Activated naive CD4-positive, alpha-beta T cell treated with Interleukin-2 at 50 U/mL for 16 hours (primary cell): Measurements from ENCODE around the gene RALGAPA2.
"Not testable (repeated sequence)": the region's sequence is repeated elsewhere in the genome, so short reads cannot be mapped to it uniquely, and the experiment has no call there.

Experiments
- DNase-seq: peaks from one replicate; pipeline ENCODE4 v3.0.0-alpha.2; 2020

The RALGAPA2 gene

DNA sequence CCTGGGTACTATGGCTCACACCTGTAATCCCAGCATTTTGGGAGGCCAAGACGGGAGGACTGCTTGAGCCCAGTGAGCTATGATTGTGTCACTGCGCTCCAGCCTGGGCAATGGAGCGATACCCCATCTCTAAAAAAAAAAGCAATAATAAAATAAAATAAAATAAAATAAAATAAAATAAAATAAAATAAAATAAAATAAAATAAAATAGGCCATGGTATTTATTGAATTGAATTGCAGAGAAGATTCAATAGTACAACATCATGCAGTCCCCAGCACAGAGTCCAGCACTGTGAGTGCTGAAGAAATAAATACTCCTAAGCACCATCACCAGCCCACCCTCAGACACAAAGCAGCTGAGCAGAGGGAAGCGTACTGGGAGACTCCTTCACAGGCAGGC lies 144.7 kb downstream of the RALGAPA2 start:
- DNase-seq = no peak

GRCh38 chr20:20566516-20566915 lies 145.9 kb downstream of the RALGAPA2 start:
- DNase-seq = no peak

DNA sequence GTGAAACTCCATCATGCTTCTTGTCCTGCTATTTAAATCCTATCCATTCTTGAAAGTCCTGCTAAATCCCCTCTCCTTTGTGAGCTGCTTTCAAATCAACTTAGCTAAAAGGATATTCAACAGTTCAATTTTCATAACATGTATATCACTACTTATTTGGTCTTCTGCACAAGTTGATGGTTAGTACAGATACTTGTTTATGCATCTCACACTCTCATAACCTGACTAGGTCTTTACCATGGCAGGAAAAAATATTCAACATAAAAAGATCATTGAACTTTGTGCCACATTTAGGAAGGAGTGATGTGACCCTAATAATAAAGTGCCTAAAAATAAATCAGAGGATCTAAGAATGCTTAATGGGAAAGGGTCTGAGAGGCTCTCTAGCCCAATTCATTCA lies 148.2 kb downstream of the RALGAPA2 start:
- DNase-seq = no peak

DNA sequence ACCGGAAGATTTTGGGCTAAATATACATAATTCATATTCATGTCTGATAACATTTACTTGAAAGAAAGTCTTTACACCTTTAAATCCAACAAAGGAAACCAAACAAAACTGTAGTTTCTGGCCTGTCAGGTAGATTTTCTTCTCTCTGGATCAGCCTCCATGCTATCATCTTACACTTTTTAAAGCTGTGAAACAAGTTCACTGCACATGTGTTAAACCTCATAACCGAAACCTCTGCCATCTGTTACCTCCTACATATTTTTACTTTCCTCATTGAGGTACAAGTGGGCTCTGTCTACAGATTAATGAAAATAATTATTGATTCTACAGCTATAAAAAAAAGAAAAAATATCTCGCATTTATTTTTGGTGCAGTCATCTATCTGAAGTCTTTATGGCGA lies 149.9 kb downstream of the RALGAPA2 start:
- DNase-seq = no peak

DNA sequence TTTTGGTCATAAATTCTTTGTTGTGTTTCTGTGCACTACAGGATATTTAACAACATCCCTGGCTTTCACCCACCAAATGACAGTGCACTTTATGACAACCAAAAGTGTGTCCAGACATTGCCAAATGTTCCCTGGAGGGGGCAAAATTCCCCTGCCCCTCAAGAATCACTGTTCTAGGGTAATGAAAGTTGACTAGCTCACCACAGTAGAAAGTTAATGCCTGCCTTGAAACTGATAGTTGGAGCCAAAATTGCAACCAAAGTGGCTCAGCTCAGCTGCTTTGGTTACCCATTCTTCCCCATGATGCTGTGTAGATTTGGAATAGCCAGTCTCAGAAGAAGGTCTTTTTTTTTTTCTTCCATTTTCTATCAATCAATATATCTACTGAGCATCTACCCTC lies 150.6 kb downstream of the RALGAPA2 start:
- DNase-seq = no peak

- no peak for DNase-seq
Observed at GRCh38 chr20:20561172-20561571, 151.3 kb downstream of the RALGAPA2 start.

DNA sequence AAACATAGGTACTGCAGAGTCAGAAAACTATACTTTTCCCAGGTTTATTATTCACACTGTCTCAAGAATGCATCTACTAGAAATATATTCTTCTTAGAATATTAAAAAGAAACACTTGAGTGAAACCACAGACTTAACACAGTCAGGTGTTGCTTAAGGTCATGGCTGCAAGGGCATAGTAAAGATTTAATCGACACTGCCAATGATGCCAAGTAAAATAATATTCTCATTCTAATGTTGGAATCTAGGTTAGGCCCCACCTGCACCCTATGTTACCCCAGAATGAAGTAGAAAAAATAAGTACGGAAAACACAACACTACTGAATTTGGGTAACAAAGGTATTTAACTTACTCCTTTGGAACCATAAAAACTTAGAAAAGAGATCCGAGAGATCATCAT lies 155.0 kb downstream of the RALGAPA2 start:
- DNase-seq = no peak

DNA sequence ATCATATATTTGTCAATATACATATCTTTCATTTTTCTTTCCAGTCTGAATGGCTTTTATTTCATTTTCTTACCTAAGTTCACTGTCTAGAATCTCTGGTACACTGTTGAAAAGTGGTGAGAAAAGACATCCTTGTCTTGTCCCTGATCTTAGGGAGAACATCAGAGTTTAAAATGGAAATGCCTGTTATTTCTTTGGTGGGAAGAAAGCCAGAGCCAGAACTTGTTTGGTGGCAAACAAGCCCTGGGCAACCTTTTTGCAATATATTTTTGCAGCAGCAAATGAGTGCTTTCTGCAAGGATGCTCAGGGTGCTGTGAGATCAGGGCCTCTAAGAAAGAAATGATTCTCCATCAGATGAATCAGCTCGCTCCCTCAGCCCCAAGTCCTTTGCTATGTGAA lies 156.6 kb downstream of the RALGAPA2 start:
- DNase-seq = no peak

- DNase-seq = no peak
Observed at GRCh38 chr20:20554951-20555350, 157.5 kb downstream of the RALGAPA2 start.

GRCh38 chr20:20553541-20553940 lies 158.9 kb downstream of the RALGAPA2 start:
- no peak for DNase-seq

DNA sequence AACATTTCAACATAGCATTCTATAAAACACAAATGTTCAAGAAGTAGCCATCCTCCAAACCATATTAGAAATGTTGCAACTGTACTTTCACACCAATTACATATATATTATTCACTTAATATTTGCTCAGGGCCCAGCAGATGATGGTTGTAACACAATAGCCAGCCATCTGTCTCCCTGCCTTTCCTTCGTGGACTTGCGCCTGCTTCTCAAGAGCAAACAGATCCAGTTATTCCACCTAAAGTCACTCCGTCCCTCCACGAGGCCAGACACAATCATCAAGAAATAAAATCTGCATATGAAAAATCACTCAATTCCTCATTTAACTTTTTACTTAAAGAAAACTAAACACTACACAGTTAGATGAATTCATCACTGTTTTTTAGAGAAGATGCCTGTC lies 160.4 kb downstream of the RALGAPA2 start:
- DNase-seq = no peak

- DNase-seq = no peak
Observed at GRCh38 chr20:20551409-20551808, 161.0 kb downstream of the RALGAPA2 start.

GRCh38 chr20:20549704-20550103 lies 162.7 kb downstream of the RALGAPA2 start:
- DNase-seq = no peak

- no peak for DNase-seq
Observed at GRCh38 chr20:20549267-20549612, 163.2 kb downstream of the RALGAPA2 start.

DNA sequence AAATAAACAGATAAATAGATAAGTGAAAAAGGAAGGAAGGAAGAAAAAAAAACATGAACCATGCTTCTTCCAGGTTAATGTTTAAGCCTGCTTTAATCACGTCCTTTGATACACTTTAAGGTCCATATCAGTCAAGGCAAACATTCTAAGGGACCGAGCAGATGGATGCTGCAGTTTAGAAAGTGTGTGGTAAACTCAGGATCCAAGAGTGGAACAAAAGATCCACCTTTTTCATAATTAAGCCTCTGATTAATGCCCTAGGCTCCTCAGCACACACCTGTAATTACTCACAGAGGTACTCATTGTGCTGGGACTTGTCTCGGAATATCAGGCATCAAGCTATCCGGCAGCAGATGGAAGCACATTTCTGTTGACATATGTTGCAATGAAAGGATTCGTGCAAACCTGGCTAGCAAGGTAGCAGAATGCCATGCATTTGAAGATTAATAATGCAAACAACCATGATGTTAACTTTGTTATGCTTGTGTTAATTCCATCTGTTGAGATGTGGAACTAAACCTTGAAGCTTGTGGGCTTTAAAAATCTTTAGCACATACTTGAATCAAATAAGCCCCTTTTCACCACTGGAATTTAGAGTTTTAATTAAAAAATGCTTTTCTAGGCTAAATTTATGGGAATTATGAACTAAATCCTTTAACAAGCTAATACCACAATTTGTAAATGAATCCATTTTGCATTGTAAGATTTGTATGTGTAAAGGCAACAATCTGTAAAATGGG lies 163.7 kb downstream of the RALGAPA2 start:
- DNase-seq = no peak

GRCh38 chr20:20547876-20548266 lies 164.6 kb downstream of the RALGAPA2 start:
- no peak for DNase-seq

DNA sequence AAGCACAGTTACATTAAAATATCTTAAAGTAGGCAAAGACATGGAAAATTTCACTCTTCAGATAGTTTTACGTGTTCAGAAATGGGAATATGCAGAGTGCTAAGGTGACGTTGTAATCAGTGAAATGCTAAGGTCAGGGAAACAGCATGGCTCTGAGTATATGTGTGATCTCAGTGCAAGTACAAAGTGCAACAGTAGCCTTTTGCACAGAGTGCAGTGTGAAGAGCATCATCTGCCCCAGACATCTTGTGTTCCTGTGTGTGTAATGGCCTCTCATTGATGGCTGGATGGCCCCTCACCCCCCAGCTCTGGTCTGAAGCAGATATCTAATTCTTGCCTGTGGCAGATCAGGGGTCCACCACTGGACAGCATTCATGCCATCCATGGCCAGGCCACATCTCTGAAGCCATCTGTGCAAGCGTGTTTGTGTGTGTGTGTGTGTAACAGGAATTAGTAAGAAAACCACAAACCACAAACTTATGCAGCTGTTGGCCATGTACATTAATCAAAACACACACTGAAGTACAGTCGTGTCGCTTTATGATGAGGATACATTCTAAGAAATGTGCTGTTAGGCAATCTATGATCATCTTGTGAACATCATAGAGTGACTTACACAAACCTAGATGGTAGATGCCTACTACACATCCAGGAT lies 165.1 kb downstream of the RALGAPA2 start:
- no peak for DNase-seq

DNA sequence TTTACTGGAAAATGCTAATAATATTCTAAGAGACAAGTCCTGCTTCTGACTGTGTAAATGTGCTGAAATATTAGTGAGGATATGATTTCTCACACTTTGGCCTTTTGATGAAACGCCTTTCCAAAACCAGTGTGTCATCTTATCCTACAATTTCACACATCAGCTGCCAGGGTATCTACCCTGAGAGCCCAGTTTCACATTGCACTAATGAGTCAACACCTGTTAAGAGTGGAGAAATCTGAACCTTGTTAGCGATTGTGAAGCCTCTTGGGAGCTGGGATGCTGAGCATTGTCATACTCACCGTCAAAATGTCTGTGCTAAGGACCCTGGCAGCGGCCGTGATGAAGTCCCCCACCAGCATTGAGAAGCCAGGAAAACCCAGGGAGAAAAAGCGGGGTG lies 166.0 kb downstream of the RALGAPA2 start:
- DNase-seq = no peak

DNA sequence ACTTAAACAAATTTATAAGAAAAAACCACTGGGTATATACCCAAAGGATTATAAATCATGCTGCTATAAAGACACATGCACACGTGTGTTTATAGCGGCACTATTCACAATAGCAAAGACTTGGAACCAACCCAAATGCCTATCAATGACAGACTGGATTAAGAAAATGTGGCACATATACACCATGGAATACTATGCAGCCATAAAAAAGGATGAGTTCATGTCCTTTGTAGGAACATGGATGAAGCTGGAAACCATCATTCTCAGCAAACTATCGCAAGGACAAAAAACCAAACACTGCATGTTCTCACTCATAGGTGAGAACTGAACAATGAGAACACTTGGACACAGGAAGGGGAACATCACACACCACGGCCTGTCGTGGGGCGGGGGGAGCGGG lies 169.1 kb downstream of the RALGAPA2 start:
- DNase-seq = not testable (repeated sequence)

DNA sequence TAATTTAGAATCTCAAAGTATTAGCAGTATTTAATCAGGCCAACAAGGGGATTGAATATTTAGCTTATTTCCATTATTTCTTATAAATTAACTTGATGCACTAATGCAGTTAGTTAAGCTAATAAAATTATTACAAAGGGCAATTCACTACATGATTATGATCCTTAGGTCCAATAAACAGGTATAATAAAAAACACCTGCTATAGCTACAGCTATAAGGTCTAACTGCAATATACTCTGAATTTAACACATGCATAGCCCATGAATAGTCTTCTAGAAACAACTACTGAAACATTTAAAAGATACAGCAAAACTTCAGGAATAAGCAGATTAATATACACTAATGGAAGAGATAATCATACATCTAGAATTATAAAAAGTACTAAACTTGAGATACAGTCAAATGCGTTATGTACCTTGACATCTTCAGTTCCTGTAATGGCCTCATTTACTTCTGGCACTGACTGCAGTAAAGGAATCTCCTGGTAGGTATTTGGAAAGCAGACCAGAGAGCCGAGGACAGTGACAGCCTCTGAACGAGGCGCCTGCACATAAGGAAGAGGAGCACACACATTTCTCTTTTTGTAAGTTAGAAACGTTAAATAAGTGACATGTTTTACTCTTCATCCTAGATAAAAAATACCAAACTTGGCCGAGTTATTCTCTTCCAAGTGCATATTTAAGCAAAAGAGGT lies 176.1 kb downstream of the RALGAPA2 start:
- no peak for DNase-seq

- no peak for DNase-seq
Observed at GRCh38 chr20:20535051-20535450, 177.4 kb downstream of the RALGAPA2 start.

- DNase-seq = no peak
Observed at GRCh38 chr20:20531283-20531682, 181.2 kb downstream of the RALGAPA2 start.

DNA sequence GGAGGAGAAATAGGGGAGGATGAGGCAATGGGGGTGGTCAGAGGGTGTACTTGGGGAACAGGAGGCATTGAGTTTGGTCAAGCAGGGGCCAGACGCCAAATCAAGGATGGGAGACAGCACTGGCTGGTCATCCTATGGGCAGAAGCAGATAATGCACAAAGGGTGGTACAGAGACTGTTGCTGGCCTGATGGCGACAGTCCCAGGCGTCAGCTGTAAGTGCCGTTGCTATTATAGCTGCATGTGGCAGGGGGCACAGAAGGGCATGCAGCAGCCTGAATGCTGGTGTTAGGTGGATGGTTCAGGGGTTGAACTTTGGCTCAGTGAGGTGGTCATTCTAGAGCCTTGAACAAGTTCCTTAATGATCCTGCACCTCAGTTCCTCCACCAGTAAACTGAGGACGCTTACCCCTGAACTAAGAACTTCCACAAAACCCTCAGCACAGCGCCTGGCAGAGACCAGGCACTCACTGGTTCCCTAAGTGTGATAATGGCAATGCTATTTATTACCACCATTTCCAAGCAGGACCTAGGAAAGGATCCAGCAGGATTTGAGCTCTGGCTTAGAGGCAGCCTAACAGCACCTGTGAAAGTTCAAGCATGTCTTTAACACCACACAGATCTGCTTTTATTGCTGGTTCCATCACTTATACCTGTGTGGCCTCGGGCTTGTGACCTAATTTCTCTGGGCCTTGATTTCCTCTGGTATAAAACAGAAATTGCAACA lies 181.9 kb downstream of the RALGAPA2 start:
- DNase-seq = no peak

GRCh38 chr20:20529597-20529996 lies 182.8 kb downstream of the RALGAPA2 start:
- no peak for DNase-seq
